Suppressor macrophage treated with lipopolysaccharide for 4 hours (primary cell): ENCODE data around the gene SNX8.
"Not testable (repeated sequence)": the region's sequence is repeated elsewhere in the genome, so short reads cannot be mapped to it uniquely, and the experiment has no call there.

Experiments
- DNase-seq: peaks from one replicate; pipeline ENCODE4 v3.0.0-alpha.2; 2020

The SNX8 gene

GRCh38 chr7:2326951-2327350, 12.7 kb upstream of the SNX8 start:
- peak; percentile 76 for DNase-seq

GRCh38 chr7:2325162-2325561, 10.9 kb upstream of the SNX8 start:
- DNase-seq: peak; percentile 68

GRCh38 chr7:2321020-2321419, 6.8 kb upstream of the SNX8 start:
- DNase-seq: no peak

DNA sequence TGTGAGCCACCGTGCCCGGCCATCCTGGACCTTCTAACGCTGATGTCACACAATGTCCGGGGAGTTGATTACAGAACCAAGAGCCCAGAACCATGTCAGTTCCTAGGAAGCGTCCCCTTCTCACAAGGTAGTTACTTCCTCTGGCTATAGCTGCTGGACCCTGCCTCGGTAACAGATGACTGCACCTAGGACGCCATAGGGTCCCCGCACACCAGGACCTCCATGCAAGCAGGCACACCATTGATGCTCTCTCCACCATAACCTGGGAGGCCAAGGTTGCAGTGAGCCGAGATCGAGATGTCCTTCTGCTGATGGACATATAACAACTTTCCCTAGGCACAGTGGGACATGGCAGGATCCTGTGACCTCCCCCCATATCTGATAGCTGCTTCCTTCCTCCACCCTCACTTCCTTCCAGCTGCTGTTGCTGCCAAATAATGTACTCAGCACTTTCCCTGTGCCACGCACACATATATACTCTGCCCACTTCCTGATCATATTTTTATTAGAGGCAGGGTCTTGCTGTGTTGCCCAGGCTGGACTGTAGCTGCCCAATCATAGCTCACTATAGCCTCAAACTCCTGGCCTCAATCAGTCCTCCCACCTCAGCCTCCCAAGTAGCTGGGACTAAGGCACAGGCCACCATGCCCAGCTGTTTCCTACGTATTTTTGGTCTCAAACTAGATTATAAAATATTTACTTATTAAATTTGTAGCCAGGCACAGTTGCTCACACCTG, 3.5 kb upstream of the SNX8 start:
- no peak for DNase-seq

- DNase-seq: no peak
Measured at GRCh38 chr7:2316578-2316977, 2.3 kb upstream of the SNX8 start.

DNA sequence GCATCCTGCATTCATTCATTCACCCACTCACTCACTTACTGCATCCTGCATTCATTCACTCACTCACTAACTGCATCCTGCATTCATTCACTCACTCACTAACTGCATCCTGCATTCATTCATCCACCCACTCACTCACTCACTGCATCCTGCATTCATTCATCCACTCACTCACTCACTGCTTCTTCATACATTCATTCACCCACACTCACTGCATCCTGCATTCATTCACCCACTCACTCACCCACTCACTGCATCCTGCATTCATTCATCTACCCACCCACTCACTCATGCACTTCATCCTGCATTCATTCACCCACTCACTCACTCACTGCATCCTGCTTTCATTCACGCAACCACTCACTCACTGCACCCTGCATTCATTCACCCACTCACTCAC, 1.5 kb upstream of the SNX8 start:
- no peak for DNase-seq

DNA sequence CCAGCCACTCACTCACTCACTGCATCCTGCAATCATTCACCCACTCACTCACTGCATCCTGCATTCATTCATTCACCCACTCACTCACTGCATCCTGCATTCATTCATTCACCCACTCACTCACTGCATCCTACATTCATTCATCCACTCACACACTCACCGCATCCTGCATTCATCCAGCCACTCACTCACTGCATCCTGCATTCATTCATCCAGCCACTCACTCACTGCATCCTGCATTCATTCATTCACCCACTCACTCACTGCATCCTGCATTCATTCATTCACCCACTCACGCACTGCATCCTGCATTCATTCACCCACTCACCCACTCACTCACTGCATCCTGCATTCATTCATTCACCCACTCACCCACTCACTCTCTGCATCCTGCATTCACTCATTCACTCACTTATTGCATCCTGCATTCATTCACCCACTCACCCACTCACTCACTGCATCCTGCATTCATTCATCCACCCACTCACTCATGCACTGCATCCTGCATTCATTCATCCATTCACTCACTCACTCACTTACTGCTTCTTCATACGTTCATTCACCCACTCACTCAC, 802 bp upstream of the SNX8 start:
- not testable (repeated sequence) for DNase-seq

- peak; percentile 50 for DNase-seq
Measured at GRCh38 chr7:2313450-2314208, 612 bp downstream of the SNX8 start.

GRCh38 chr7:2312267-2312929, 1.8 kb downstream of the SNX8 start:
- no peak for DNase-seq

DNA sequence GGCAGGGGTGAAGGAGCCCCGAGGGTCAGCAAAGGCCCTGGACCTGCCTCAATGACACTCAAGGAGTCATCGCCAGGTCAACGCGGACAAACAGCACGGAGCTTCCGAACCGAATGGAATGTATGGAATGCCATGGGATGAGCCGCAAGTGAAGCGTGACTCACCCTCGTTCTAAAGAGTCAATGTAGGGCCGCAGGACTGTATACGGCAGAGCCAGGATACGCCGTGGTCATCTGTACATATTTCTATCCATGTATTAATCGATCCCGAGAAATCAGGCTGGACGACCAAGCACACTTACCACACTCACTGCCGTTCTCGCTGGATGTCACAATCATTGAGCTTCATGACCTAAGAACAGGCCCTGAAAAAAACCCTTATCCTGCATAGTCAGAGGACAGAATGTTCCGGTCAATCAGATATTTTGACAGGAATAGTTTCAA, 4.3 kb downstream of the SNX8 start:
- DNase-seq: no peak

GRCh38 chr7:2307690-2308107, 6.5 kb downstream of the SNX8 start:
- peak; percentile 73 for DNase-seq

GRCh38 chr7:2306688-2307087, 7.6 kb downstream of the SNX8 start:
- no peak for DNase-seq

DNA sequence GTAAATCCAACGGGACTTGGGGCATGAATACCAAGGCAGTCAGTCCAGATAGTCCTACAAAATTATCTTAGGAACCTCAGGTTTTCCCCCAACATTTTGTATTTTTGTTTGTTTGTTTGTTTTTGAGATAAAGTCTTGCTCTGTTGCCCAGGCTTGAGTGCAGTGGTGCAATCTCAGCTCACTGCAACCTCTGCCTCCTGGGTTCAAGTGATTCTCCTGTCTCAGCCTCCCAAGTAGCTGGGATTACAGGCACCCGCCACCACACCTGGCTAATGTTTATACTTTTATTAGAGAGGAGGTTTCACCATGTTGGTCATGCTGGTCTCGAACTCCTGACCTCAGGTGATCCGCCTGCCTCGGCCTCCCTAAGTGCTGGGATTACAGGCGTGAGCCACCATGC, 9.0 kb downstream of the SNX8 start:
- not testable (repeated sequence) for DNase-seq

- not testable (repeated sequence) for DNase-seq
Measured at GRCh38 chr7:2303520-2303919, 10.7 kb downstream of the SNX8 start.

- DNase-seq: not testable (repeated sequence)
Measured at GRCh38 chr7:2302743-2303397, 11.4 kb downstream of the SNX8 start.

DNA sequence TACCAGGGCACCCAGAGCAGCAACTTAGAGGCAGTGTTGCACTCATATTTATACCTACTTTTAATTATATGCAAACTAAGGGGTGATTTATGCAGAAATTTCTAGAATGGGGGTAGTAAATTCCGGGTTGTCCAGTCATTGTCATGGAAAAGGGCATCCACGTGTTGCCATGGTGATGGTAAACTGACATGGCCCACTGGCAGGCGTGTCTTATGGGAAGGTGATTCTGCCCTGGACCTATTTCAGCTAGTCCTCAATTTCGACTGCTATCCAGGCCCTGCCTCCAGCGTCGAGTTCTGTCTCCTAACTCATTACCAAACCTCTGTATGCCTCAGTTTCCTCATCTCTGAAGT, 12.8 kb downstream of the SNX8 start:
- DNase-seq: no peak

DNA sequence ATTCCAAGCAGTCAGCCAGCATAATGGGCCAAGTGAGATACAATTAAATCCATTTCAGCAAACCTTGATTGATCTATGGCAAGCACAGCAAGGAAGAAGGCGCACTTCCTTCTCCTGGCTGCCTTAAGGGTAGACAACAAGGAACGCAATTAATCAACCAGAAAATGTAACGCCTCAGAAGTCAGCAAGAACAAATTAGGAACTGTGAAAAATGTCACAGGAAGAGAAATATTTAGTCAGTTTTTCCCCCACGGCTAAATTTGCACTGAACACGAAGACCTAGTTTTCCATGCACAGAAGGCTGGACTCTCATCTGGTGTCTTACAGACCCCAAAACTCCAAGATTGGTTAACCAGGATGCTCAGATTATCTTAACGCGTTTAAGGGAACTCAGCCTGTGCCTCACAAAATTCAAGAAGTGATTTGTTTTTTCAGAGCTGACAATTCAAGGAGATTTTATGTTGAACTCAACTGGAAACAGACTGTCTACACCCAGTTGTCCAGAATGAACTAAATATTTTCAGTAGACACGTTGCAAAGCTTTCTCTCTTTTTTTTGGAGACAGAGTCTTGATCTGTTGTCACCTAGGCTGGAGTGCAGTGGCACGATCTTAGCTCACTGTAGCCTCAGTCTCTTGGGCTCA, 14.2 kb downstream of the SNX8 start:
- peak; percentile 81 for DNase-seq

DNA sequence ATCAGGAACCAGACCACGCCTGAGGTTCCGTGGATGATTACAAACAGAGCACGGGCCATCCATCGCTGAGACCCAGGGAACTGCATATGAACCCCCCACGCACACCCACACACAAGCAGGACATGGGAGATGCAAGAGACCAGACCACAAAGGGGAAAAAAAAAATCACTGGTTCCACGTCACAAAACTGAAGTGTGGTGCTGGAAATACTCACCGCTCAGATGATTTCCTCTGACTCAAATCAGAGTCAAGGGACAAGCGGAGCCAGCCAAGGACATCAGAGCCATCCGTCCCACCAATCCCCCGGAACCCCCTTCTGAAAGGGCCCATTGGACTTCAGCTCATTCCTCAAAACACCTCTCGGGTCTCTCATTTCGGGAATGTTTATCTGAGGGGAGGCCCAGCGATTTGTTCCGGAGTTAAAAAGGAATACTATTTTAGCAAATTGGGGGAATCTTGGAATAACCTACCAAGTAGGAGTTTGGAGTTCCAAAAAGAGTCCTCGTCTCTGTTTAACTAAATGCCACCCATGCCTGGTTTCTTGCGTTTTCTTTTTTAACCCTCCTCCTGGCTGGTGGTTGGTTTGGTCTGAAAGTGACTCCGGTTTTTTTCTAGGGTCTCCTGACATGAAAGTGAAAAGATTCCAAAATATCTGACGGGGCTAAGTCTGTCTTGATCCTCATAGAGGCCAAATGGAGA, 15.0 kb downstream of the SNX8 start:
- DNase-seq: peak; percentile 88

DNA sequence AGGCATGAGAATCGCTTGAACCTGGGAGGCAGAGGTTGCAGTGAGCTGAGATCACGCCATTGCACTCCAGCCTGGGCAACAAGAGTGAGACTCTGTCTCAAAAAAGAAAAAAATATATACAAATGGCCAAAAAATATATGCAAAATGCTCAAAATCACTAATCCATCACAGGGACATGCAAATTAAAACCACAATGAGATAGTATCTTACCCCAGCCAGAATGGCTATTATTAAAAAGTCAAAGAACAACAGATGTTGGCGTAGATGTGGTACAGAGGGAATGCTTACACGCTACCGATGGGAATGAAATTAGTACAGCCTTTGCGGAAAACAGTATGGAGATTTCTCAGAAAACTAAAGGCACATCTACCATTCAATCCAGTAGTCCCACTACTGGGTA, 17.4 kb downstream of the SNX8 start:
- no peak for DNase-seq

DNA sequence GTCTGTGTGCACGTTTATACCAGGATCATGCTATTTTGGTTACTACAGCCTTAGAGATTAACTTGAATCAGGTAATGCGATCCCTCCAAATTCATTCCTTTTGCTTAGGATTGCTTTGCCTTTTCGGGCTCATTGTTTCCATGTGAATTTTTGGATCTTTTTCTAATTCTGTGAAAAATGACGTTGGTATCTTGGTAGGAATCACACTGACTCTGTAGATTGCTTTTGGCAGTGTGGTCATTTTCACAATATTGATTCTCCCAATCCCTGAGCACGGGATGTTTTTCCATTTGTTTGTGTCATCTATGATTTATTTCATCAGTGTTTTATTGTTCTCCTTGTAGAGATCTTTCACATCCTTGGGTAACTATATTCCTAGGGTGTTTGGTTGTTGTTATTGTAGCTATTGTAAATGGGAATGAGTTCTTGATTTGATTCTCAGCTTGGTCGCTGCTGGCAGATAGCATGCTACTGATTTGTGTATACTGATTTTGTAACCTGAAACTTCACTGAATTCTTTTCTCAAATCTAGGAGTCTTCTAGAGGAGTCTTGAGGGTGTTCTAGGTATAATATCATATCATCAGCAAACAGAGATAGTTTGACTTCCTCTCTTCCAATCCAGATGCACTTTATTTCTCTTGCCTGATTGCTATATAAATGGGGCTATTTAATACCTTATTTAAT, 18.2 kb downstream of the SNX8 start:
- no peak for DNase-seq

- no peak for DNase-seq
Measured at GRCh38 chr7:2290877-2291276, 23.4 kb downstream of the SNX8 start.
